GM19193 (cell line): ENCODE measurements around the gene SIGLEC10.
A peak's percentile ranks its signal among the peaks of the same experiment; 100 is the strongest.

Experiments used
- POLR2A ChIP-seq: IDR thresholded peaks from 4 replicates; pipeline ENCODE4 v1.6.1; 2011; ENCODE audit not compliant: insufficient read depth, insufficient read length; ENCODE audit errors: extremely low read depth

Gene SIGLEC10

DNA sequence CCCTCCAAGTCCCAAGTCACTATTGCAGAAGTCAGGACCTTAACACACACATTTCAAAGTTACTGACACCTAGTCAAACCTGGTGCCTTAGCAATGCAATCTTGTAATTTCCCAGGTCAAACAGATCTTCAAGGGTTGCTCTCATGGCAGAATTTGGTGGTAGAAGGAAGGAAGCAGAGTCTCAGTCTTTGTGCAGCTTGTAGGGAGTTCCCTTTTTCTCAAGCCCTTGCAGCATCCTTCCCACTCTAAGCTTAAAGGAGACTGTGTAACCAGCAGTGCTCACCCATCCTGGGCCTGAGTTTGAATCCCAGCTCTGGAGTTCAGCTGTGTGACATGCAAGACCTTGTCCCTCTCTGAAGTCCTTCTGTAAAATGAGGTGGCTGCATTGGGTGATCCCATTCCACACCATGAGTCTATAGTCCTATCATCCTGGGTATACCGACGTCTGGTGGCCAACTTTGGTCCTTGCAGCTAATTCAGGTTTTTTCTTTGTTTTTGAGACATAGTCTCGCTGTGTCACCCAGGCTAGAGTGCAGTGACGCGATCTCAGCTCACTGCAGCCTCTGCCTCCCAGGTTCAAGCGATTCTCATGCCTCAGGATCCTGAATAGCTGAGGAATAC lies 9.8 kb downstream of the SIGLEC10 start:
- TF ChIP-seq POLR2A: no peak

DNA sequence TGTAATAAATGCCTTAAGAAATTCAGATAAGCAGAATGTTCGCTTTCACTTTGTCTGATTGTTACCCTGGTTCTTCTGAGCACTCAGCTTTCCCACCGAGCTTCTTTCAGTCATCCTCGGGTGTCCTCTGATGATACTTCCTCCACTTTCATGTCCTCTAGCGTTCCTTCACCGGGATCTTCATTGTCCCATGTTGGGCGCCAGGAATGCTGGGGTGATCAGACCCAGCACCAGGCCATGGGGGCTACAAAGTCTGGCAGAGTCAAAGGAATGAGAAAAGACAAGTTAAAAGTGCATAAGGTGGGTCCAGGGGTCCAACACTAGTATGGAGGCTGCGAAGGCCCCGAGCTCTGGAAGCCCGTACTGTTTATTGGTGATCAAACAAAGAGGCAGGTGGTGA lies 15.3 kb downstream of the SIGLEC10 start:
- no peak for TF ChIP-seq POLR2A

DNA sequence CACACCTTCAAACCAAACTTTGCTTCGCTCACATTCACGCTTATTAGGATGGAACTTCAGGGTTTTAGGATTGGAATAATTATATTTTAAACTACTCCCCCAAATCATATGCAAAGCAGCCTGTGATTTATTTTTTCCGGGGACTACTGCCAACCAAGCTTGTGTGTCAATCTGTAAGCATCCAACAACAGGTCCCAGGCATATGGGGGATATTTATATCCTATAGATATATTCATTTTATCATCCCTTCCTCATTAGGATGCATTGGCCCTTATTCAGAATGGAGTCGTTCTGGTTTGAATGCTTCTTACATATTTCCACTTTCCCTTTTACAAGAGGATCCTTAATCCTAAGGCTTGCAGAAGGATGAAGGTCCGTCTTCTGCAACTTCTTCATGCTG lies 18.2 kb downstream of the SIGLEC10 start:
- no peak for TF ChIP-seq POLR2A

DNA sequence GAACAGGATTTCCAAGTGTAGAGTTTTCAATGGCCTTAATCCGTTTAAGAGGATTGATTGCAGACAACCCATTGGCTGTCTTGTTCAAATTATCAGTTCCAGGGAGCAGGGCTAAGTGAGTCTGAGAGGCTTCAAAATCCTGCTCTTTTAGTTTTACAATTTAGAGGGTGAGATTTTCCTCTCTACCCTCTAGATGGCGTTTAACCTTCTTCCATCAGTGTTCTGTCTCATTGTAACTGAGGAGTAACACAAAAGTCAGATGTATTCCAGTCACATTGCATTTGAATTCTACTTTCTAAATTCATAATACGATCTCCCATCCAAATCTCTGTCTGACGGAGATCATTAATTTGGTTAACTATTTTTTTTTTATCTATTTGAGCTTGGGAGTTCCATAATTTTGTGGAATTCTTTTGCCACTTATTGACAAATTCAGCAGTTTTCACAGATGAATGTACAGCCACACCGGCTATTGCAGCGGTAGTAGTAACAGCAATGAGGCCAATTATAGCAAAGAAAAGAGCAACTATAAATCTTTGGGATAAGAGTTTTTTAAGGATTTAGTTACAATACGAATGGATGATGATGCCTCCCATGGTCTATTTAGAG lies 19.2 kb downstream of the SIGLEC10 start:
- TF ChIP-seq POLR2A: no peak

DNA sequence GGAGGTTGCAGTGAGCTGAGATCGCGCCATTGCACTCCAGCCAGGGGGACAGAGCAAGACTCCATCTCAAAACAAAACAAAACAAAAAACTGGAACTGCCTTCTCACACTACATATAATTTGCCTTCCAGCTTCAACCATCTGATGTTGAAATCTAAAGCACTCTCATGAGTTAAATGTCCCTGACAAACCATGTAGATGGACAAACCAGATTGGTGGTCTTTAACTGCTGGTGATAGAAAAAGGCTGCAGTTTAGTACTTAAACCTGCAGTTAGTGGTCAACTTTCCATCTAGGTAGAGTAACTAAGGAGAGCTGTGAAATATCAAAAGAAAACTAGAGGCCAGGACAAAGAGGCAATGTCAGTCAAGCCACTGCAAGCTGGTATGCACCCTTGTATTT lies 21.3 kb downstream of the SIGLEC10 start:
- TF ChIP-seq POLR2A: no peak

DNA sequence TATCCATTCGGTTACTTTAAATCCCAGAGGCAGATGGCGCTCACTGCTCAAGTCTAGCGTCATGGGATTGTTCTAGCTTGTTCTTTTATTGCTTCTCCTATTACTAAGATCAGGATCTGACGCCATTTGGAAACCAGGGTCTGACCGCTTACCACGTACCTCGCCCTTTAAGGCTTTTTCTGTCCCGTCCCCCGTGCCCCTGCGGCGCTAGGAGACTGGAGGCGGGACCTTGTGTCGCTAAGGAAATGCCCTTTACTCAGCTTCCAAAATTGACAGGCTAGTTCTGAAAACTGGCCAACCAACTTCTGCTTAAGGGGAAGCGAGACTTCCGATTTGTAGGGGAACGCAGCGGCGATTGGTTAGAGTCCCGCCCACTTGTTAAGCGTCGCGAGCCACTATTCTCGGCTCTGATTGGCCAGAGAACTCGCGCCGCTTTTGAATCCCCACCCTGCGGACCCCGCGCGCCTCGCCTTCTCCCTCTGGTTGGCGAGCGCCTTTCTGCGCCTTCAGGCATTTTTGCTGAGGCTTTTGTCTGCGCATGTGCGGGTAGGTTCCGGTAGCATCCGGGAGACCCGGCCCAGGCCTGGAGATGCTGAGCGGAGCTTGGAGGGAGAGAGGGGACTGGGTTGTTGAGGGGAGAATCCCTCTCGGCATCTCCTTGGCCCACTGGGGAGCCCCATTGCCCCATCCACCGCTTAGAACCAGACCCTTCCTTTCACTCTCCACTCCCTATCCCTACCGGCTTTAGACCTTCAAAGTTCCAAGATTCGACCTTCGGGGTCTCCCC lies 23.2 kb downstream of the SIGLEC10 start:
- peak; percentile 86 for TF ChIP-seq POLR2A

DNA sequence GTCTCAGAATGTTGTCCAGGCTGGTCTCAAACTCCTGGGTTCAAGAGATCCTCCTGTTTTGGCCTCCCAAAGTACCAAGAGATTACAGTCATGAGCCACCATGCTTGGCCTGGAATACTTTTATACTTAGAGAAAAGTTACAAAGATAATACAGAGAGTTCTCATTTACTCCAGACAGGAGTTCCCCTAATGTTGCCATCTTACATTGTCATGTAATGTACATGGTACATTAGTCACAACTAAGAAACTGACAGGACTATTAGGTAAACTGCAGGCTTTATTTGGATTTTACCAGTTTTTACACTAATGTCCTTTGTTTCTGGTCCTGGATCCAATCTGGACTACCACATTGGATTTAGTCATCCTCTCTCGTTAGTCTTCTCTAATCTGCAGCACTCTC lies 24.7 kb downstream of the SIGLEC10 start:
- TF ChIP-seq POLR2A: no peak

DNA sequence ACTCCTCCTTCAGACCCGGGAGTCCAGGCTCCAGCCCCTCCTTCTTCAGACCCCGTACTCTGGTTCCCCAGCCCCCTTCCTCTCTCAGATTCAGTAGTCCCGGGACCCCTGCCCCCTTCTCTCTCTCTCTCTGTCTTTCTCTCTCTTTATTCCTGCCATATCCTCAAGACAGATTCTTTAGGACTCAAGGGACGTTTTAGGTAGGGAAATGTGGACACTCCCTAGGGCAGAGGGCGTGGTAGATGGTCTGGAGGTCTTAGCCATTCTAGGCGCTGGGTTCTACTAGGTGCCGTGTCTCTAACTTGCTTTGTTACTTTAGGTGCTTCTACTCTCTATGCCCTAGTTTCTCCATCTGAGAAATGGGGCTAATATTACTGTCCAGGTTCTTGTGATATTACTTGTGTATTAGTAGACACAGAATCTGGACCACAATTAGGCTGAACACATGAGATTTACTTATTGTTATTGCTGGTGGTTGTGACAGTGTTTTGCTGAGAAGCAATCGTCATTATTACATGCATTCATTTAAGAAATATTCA lies 26.3 kb downstream of the SIGLEC10 start:
- no peak for TF ChIP-seq POLR2A

DNA sequence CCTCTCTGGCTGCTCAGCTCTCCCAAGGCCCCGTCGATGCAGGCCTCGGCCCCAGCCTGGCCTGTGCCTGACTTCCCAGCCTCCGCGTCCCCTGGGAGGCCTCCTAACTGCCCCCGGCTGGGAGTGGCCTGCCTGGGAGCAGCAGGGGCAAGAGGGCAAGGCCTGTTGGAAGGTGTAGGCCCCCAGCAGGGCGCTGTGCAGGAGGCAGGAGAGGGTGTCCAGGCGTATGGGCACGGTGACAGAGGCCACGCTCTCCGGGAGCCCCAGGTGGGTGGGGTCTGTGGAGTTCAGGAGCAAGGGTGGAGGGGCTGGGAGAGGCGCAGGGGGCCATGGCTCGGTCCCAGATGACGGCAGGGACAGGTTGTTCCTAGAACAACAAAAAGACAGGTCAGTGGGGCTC lies 28.3 kb downstream of the SIGLEC10 start:
- TF ChIP-seq POLR2A: no peak

DNA sequence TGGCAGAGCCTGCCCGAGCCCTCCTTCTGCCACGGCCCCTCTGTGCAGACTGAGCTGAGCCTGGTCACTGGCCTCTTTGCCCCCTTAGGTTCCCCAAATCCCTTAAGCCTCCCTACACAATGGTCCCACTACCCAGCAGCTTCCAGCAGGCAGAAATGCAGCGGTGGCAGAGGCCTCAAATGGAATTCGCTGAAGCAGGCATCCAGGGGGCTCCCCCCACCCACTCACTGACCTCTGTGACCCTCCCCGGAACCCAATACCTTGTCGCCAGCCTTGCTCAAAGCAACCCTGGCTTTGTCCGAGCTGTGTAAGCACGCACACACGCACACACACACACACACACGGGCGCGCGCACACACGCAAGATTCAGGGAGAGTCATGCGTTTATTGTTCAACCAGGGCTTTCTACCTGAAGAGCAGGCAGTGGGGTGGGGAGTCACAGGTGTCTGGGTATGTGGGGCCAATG lies 29.5 kb downstream of the SIGLEC10 start, which contains the start of gene LIM2:
Gene LIM2 (minus strand): TSS at position 51 of the 466 bp plus-strand sequence. CDS start 531 bp downstream, outside the sequence.
- no peak for TF ChIP-seq POLR2A

DNA sequence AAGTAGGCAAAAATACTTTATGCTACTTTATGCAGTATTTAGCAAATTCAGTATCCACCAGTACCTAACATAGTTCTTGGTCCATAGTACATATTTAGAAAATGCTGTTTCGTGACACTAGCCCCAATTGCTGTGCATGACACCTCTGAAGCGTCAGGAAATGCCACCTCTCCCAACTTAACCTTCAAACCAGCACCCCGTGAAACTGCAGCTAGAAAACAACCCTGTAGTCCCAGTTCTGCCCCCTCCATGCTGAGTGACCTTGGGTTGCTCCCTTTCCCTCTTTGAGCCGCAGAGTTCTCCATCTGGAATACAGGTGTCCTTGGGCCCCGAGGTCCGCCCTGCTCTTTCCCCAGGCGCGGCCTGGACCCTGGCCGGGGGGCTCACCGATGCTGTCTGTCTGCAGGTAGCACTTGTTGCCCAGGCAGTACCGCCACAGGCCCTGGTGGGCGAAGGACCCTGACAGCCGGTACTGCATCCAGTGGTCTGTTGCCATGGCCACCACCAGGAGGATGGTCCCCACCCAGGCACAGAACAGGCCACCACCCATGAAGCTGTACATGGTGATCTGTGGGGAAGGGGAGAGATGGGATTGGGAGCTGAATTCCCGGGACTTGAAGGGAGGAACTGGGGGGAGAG lies 30.4 kb downstream of the SIGLEC10 start:
- no peak for TF ChIP-seq POLR2A

DNA sequence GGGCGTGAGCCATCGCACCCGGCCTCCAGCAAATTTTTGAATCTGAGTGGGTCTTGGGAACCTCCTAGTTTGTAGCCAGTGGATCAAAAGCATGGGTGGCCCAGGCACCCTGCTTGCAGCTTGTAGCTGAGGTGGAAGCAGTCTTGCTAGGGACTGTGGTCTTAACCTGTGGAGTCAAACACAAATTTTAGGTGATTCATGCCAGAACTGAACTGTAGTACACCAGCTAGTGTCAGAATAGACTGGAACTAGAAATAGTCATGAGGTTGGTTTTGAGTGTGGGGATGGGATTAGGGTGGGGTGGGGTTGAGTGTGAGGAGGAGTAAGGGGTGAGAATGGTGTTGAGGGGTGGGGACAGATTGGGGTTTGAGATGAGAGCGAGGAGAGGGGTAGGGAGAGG lies 35.4 kb downstream of the SIGLEC10 start:
- no peak for TF ChIP-seq POLR2A

DNA sequence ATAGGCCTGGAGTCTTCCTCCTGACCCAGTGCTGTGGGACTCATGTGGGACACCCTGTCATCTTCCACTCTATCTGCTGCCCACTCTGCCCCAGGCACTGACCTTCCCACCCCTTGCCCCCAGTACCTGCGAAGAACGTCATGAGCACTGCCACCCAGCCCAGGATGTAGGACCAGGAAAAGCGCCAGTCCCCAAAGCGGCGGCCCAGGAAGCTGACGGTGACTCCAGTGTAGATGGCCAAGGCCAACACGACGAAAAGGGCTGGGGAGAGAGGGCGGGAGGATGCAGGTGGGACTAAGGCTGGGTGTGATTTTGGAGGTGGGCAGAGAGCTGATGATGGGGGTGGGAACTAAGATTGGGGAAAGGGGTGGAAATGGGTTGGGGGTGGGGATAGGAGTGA lies 37.1 kb downstream of the SIGLEC10 start:
- TF ChIP-seq POLR2A: no peak

DNA sequence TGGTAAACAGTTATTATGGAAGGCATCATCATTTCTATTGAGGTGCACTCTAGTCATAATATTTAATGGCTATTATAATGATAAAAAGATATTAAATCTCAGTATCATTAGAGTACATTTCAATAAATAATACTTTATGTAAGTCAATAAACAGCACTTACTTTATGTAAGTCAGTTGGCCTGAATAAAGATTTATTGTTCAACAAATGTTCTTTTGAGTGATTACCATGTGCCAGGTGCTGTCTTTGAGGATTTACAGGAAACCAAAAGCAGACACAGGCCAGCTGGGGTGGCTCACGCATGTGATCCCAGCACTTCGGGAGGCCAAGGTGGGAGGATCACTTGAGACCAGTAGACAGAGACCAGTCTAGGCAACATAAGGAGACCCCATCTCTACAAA lies 40.0 kb downstream of the SIGLEC10 start:
- no peak for TF ChIP-seq POLR2A
